GM18499 (cell line): ENCODE results near the gene HOXC13.

Experiments used
- ATAC-seq: cut with Tn5 transposase; IDR thresholded peaks from one replicate; pipeline ENCODE4 v1.9.1; 2021; ENCODE audit warnings: moderate number of reproducible peaks; ENCODE audit not compliant: insufficient read depth, unreplicated experiment

Gene HOXC13

DNA sequence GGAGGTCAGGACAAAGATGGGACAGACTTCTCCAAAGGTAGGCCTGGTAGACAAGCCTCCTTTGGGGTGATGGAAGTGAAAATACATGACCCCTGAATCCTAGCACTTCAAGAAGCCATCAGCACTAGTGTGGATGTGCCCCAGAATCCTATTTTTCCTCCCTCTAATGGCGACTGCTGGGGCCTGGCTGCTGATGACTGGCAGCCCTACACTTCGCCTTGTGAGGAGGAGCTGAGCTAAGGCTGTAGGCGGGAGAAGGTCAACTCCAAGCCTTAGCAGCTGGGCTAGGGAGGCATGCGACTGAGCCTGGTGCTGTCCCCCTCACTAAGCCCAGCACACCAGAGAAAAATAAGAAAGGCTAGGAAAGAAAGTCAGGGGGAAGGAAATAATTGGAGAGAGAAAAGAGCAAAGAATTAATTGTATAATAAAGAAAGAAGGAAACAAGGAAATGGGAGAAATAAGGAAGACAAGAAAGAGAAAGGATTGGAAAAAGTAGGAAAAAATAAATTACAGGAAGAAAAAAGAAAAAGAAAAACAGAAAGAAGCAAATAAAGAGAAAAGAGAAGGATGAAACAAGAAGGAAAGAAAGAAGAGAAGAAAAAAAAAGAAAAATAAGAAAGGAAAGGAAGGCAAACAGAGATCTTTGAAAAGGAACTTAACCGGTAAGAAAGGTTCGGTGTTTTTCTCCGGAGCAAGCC, 41.6 kb downstream of the HOXC13 start:
- ATAC-seq: no peak

DNA sequence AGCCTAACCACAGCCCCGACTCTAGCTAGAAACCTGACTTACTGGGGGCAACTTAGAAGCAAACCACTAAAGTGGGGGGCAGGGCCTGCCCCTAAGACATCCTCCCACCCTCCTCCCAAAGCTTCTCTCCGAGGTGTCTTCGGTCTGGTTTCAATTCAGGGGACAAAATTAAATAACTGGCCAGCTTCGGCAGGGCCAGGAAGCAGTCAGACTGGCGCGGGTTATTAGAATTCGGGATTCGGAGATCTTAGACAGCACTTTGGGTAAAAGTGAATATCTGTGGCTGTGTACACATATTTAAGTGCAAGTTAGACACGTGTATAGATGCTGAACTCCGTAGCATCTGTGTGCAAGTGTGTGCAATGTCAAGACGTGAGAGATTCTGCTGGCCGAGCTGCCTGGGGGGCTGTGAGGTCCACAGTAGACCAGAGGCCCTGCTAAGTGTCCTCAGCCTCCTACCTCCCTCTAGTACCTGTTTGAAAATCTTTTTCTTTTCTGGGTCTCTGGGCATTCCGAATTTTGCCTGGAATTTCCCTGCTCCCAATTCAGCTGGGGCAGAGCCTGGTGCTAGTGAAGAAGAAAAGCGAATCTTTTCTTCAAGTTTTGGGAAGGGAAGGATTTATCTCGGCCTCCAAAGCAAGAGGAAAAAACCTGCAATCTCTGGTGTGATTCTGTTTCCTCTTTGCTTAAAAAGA, 42.3 kb downstream of the HOXC13 start:
- no peak for ATAC-seq

- ATAC-seq: no peak
These were observed 43.3 kb downstream of the HOXC13 start for GRCh38 chr12:53981634-53982565.

DNA sequence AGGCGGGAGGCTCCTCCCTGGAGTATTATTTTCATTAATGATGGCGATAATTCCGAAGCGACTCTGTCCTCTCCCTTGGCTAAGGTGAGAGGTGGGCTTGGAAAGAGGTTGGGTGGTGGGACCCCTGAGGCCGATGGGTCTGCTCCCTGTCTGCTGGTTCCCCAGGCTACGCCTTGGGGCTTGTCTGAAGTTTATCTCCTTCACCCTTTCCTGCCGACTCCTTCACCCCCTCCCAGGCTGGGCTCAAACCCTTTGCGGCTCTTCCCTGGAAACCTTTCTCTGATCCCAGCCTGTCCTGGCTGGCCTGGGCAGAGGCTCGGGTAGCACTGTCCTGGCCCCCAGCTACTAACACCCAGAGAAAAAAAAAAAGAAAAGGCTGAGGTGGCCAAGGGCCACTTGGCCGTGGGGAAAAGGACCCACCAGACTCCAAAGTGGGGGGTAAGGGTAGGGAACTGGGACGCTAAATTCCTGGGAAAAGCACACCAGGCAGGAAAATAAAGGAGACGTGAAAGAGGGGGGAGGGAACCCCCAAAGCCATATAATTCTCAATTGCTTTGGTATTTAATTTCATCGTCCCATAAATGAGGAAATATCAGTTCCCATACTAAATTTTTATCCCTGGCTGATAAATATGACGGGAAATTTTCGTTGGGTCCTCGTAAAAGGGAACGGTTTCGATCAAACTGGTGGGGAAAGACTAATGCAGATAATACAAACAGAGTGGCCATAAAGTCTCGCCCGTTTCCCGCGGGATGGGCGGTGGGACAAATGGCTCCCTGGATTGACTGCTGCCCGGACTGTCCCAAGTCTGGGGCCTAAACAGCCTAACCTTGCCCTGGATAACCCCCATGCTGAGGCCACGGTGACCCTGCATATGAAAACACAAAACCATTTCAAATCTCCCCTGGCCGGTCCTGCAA, 44.3 kb downstream of the HOXC13 start:
- ATAC-seq: no peak

DNA sequence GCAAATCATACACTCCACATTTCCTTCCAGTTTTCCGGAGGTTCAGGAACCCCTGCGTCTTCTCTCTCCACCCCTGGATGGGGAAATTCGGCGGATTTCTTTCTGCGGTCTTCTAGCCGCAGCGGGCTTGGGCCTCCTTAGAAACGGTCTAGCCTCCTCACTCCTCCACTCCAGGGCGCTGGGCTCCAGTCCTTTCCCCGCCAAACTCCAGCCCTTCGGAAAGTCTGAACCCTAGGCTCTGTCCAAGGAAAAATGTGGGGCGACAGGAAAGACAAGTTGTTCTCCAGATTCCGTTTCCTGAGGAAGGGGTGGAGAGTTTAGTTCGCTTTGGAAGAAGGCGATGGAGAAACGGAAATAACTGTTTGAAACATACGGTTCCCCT, 44.9 kb downstream of the HOXC13 start:
- no peak for ATAC-seq

DNA sequence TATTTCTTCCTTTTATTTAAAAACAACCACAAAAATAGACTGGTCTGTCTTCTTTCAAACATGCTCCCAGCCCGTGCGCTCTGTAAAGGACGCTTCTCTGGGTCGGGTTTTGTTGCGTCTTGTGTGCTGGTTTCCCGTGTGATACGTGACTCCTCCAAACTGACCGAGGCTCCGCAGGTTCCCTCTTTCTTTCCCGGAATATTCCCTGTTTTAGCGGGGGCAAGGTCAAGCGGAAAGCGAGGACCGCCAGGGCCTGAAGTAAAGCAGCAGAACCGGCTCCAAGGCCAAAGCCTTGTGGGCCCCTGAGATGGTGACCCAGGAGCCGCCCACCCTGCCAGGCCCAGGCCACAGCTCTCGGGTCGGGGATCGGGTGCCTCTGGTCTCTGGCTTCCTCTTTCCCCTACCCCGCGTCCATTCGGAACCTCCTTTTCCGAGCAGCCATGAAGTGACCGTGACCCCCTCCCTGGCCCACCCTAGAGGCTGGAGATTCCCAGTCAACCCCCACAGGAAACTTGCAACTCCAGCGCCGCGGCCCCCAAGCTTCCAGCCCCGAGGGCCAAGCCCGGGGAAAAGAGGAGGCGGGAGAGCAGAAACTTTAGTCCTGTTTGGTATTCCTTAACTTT, 45.4 kb downstream of the HOXC13 start:
- ATAC-seq: no peak

DNA sequence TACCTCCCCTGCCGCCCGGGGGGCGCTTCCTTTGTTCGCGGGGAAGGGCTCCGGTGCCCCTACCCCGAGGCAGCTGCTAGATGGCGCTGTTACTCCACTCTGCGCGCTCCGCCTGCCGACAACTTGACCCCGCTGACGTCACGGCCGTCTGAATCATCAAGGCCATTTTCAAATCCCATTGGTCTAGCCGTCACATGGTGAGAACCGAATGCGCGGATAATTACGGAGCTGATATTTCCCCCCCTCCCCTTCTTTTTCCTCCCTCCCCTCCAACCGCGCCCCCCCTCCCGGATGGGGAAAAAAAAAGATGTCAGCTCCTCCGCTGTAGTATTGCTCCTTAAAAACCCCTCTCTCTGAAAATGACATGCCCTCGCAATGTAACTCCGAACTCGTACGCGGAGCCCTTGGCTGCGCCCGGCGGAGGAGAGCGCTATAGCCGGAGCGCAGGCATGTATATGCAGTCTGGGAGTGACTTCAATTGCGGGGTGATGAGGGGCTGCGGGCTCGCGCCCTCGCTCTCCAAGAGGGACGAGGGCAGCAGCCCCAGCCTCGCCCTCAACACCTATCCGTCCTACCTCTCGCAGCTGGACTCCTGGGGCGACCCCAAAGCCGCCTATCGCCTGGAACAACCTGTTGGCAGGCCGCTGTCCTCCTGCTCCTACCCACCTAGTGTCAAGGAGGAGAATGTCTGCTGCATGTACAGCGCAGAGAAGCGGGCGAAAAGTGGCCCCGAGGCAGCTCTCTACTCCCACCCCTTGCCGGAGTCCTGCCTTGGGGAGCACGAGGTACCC, 46.5 kb downstream of the HOXC13 start, which contains the start of gene HOXC10:
Gene HOXC10 (plus strand): TSS at position 246 of the 791 bp plus-strand sequence. CDS start 114 bp downstream, at position 360.
- no peak for ATAC-seq

GRCh38 chr12:53985692-53985993, 47.0 kb downstream of the HOXC13 start:
- ATAC-seq: no peak

DNA sequence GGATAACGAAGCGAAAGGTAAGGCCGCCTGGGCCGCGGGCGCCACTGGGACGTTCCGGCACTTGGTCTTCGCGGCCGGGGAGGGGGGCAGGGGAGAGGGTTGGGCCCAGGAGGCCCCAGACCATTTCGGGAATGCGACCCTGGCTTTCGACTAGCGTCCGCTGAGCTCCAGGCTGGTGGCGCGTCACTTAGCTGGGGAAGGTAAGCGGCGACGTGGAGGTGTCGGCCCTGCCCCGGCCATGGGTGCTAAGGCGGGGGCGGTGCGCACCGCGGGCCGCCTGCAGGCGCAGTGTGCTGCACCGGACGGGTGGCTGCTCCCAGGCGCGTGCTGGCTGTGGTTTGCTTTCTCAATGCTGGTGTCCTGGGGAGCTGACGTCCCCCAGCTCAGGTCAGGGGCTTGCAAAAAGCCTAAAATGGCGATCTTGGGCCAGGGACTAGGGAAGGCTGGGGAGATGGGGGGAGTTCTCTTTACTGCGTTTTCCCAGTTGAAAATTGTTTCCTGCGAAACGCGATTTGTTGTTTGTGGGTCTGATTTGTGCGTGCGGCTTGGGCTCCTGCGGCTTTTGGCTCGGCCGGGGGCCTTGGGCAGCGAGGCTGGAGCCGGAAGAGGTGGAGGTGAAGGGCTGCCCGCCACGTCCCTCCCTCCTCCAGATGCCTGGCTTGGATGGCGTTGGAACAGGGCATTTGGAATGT, 47.5 kb downstream of the HOXC13 start:
- ATAC-seq: no peak

GRCh38 chr12:53986686-53987483, 48.3 kb downstream of the HOXC13 start:
- ATAC-seq: no peak

- ATAC-seq: no peak
These were observed 49.2 kb downstream of the HOXC13 start for GRCh38 chr12:53987787-53988230.

- ATAC-seq: no peak
These were observed 50.1 kb downstream of the HOXC13 start for GRCh38 chr12:53988541-53989226.

- ATAC-seq: no peak
These were observed 50.8 kb downstream of the HOXC13 start for GRCh38 chr12:53989227-53990113.

DNA sequence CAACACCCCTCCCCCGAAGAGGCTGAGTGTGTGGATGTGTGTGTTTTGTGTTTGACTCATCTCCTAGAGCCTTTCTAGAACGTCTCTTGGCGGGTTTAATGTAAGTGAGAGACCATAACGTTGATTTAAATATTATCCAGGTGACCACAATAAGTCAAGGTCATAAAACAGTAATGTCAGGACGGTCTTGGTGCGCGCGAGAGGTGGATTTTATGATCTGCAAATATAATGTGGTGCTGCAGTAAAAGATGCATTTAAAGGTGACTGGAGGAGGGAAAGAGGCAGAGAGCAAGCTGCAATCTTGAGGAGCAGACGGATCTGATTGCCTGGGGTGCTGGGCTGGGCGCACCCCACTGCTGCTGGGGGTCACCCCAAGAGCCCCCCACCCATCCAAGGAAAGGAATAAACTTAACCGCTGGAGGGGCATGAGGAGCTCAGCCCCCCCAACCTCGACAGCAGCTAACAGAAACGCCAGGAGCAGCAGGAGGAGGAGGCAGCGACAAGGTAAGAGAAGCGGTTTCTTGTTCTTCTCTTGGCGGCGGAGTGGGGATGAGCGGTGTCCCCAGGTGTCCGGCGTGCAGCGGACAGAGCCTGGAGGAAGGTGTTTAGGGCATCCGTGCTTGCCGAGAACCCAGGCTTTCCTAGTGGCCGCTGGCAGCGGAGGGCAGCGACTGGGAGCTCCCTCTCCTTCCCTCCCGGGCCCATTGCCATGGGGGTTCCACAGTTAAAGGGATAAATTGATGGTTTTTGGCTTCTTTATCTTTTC, 51.9 kb downstream of the HOXC13 start:
- no peak for ATAC-seq

- no peak for ATAC-seq
These were observed 52.4 kb downstream of the HOXC13 start for GRCh38 chr12:53991077-53991460.
